ENCODE results near the gene FBXO31.

DNA sequence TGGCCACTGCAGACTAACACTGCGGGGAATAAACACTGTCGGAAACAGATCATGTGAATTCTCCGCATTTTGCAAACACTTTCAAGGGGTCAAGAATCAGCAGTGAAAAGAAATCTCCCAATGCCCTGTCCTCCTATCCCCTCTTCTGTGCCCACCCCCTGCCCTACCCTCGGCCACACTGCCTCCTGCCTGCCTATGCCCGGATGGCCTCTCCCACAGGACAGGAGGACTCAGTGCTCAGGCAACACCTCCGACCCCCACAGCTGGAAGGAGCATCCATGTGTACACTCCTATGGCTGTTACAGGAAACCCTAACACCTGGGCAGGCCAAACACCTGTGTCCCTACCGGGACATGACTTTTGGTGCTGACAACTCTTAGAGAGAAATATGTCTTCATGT lies 24.5 kb downstream of the FBXO31 start:
- TF ChIP-seq CTCF (IDR thresholded peaks at IDR 0.05) (no peak), POLR2AphosphoS5 (IDR thresholded peaks at IDR 0.05) (no peak)
